T-helper 2 cell treated with Interferon-gamma antibody and Interleukin-4, amounts not matched to agents 100 ng/mL and 5 ng/mL, for 36 hours (primary cell): Measurements from ENCODE around the gene MPP7. TPM values are rescaled to one million over a fixed set of nuclear protein-coding genes. Genes with fewer than 3 reads are reported as not detected.

Source experiments
- intact Hi-C: fragments of 100-400 bp; cut with micrococcal nuclease; formaldehyde crosslinking; loops from one replicate; pipeline ENCODE4 v1.15.1; 2023
- total RNA-seq: library from RNA; stranded (reverse); gene quantifications from 2 replicates; pipeline ENCODE4 v1.2.3, GENCODE V29; 2022

The MPP7 gene
- total RNA-seq, 1 donor from 2014 or later = 4.9 TPM

- intact Hi-C loops = no loop called here
Observed at GRCh38 chr10:28307267-28307666, 4.4 kb upstream of the MPP7 start.

GRCh38 chr10:28305553-28305952 lies 2.7 kb upstream of the MPP7 start:
- intact Hi-C loops = no loop called here

GRCh38 chr10:28304032-28304571 lies 1.2 kb upstream of the MPP7 start:
- intact Hi-C loops = no loop called here

- intact Hi-C loops = loop anchor here (2.0 kb wide), 1 partner anchor 51 kb away; no protein-coding TSS in a partner anchor
Observed at GRCh38 chr10:28302012-28302637, 739 bp downstream of the MPP7 start.

GRCh38 chr10:28300027-28300426 lies 2.8 kb downstream of the MPP7 start:
- intact Hi-C loops = no loop called here

- intact Hi-C loops = no loop called here
Observed at GRCh38 chr10:28298951-28299350, 3.9 kb downstream of the MPP7 start.

- intact Hi-C loops = no loop called here
Observed at GRCh38 chr10:28296023-28296422, 6.8 kb downstream of the MPP7 start.

GRCh38 chr10:28295336-28295735 lies 7.5 kb downstream of the MPP7 start:
- intact Hi-C loops = no loop called here

- intact Hi-C loops = no loop called here
Observed at GRCh38 chr10:28294809-28295208, 8.1 kb downstream of the MPP7 start.

- intact Hi-C loops = no loop called here
Observed at GRCh38 chr10:28294169-28294532, 8.7 kb downstream of the MPP7 start.

GRCh38 chr10:28293236-28294168 lies 9.4 kb downstream of the MPP7 start:
- intact Hi-C loops = no loop called here

- intact Hi-C loops = no loop called here
Observed at GRCh38 chr10:28291881-28292297, 11.0 kb downstream of the MPP7 start.

- intact Hi-C loops = no loop called here
Observed at GRCh38 chr10:28285816-28286215, 17.0 kb downstream of the MPP7 start.

GRCh38 chr10:28284126-28284525 lies 18.7 kb downstream of the MPP7 start:
- intact Hi-C loops = no loop called here

- intact Hi-C loops = no loop called here
Observed at GRCh38 chr10:28283251-28283650, 19.6 kb downstream of the MPP7 start.

GRCh38 chr10:28282336-28282735 lies 20.5 kb downstream of the MPP7 start:
- intact Hi-C loops = no loop called here

- intact Hi-C loops = no loop called here
Observed at GRCh38 chr10:28281726-28282315, 21.0 kb downstream of the MPP7 start.

- intact Hi-C loops = no loop called here
Observed at GRCh38 chr10:28280652-28281051, 22.2 kb downstream of the MPP7 start.

GRCh38 chr10:28279878-28280277 lies 23.0 kb downstream of the MPP7 start:
- intact Hi-C loops = no loop called here

GRCh38 chr10:28278842-28279241 lies 24.0 kb downstream of the MPP7 start:
- intact Hi-C loops = no loop called here

- intact Hi-C loops = no loop called here
Observed at GRCh38 chr10:28276384-28276783, 26.5 kb downstream of the MPP7 start.

- intact Hi-C loops = no loop called here
Observed at GRCh38 chr10:28274475-28274874, 28.4 kb downstream of the MPP7 start.
